Aortic smooth muscle cell (primary cell): Measurements from ENCODE around the gene CNEP1R1. TPM values are rescaled to one million over a fixed set of nuclear protein-coding genes. Genes with fewer than 3 reads are reported as not detected.

ENCODE experiments used
- total RNA-seq: library from RNA; depleted of rRNA; stranded (reverse); fragments of >200 nt; gene quantifications from 2 replicates; pipeline ENCODE4 v1.2.3, GENCODE V29; 2014

The CNEP1R1 gene, protein sequence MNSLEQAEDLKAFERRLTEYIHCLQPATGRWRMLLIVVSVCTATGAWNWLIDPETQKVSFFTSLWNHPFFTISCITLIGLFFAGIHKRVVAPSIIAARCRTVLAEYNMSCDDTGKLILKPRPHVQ
- total RNA-seq: 25.1 and 26.3 TPM in 2 replicates

DNA sequence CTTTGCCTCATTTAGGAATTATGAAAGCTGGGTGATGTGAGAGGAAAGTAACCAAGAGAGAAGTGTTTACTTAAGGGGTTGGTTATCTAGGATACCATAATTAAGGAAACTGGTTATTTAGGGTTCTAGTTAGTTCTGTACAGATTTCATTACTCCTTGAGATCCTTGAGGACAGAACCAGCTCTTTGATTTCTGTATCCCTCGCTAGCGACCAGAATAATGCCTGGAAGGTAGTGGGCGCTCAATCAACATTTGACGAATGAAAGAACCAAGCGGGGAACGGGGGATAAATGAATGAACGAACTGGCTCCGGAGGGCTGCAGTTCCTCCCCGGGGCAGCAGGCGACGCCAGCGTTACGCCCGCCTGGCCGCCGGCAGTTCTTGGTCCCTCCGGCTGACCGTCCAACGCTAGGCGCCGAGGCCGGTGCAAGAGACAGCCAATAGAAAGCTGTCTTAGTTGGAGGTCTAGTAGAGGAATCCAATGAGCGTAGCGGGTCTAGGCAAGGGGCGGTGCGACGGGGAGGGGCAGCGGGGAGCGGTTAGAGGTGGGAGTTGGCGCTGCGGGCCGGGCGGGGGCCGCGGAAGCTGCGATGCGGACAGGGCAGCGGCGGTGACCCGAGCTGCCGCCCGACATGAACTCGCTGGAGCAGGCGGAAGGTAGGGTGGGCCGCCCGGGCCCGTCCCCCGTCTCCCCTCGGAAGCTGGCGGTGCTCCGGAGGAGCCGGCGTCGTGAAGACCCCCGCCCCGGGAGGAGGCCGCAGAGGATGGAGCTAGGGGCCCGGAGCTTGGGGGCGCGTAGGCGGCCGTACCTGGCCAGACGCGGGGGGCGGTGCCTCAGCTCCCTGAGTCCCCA, at the start of gene CNEP1R1:
Gene CNEP1R1, plus strand, starts transcription at position 542 of the 853 bp plus-strand sequence. Its CDS starts 91 bp downstream, at position 633.

DNA sequence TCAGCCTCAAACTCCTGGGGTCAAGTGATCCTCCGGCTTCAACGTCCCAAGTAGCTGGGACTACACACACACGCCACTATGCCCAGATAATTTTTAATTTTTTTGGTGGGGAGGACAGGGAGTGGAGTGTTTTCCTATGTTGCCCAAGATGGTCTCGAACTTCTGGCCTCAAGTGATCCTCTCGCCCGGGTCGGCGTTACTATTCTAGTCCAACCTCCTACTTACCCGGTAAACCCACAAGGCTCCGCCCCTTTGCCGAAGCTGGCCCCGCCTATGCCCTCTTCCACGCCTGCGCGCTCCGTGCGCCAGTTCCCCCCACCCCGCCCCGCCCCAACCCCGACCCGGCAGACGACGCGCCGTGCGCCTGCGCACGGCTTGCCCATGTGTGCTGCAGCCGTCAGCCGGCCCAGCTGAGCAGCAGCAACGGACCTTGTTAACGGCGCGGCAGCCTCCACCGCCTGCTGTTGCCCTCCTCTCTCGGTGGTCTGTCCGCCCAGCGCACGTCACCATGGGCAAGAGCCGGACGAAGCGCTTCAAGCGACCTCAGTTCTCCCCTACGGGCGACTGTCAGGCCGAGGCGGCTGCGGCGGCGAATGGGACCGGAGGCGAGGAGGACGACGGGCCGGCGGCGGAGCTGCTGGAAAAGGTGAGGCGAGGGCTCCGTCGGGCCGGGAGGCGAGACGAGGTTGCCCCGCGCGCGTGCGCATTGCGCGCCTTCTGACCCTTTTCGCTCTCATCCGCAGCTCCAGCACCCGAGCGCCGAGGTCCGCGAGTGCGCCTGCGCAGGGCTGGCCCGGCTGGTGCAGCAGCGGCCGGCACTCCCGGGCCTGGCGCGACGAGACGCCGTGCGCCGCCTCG, 40.8 kb downstream of the CNEP1R1 start, which contains the start of gene HEATR3:
Gene HEATR3, plus strand, starts transcription at position 347 of the 858 bp plus-strand sequence. Its CDS starts 162 bp downstream, at position 509.

Other genes with a start within 250 kb of the CNEP1R1 start
- gene ZNF423, start 169.1 kb upstream of the CNEP1R1 start, total RNA-seq: 5.9 and 7.8 TPM in 2 replicates
- gene HEATR3, start 40.7 kb downstream of the CNEP1R1 start, total RNA-seq: 16.2 and 19.0 TPM in 2 replicates
- 6.5 and 6.8 TPM in 2 replicates for gene TENT4B, start 128.1 kb downstream of the CNEP1R1 start, total RNA-seq
- 26.1 and 47.4 TPM in 2 replicates for gene ADCY7, start 241.3 kb downstream of the CNEP1R1 start, total RNA-seq